Measurements from ENCODE around the gene AIFM3.

The AIFM3 gene

GRCh38 chr22:20955548-20955947 is 11.5 kb upstream of the AIFM3 start:
- H3K4me1 Mint-ChIP-seq = peaks cover 32% of the 10 kb centered on the region
- H3K27me3 Mint-ChIP-seq (ENCODE audit: low read depth, poor library complexity) = peaks cover 38% of the 10 kb centered on the region
- no peak for DNase-seq
- TF ChIP-seq CTCF (IDR thresholded peaks at IDR 0.05) = no peak
- no peaks in the 10 kb centered on the region for H3K9me3 Mint-ChIP-seq
- H3K36me3 Mint-ChIP-seq (ENCODE audit: low read depth) = peaks cover 29% of the 10 kb centered on the region
- no peak overlapping the region for H3K27ac Mint-ChIP-seq
- H3K4me3 Mint-ChIP-seq = no peak overlapping the region

GRCh38 chr22:20956258-20957101 is 10.6 kb upstream of the AIFM3 start:
- Mint-ChIP-seq H3K36me3 (ENCODE audit: low read depth) (peaks cover 23% of the 10 kb centered on the region), H3K4me1 (peaks cover 25% of the 10 kb centered on the region), H3K4me3 (peak overlapping the region; percentile 69), H3K9me3 (no peaks in the 10 kb centered on the region), H3K27ac (no peak overlapping the region), H3K27me3 (ENCODE audit: low read depth, poor library complexity) (peaks cover 39% of the 10 kb centered on the region)
- no peak for DNase-seq
- no peak for TF ChIP-seq CTCF (IDR thresholded peaks at IDR 0.05)

- Mint-ChIP-seq H3K4me1 (peaks cover 18% of the 10 kb centered on the region), H3K4me3 (peak overlapping the region; percentile 71), H3K36me3 (ENCODE audit: low read depth) (peaks cover 23% of the 10 kb centered on the region), H3K27me3 (ENCODE audit: low read depth, poor library complexity) (peaks cover 45% of the 10 kb centered on the region), H3K9me3 (no peaks in the 10 kb centered on the region), H3K27ac (no peak overlapping the region)
- DNase-seq = peak; percentile 46
- no peak for TF ChIP-seq CTCF (IDR thresholded peaks at IDR 0.05)
These were observed 9.9 kb upstream of the AIFM3 start for GRCh38 chr22:20957102-20957682.

GRCh38 chr22:20957683-20958431 is 9.2 kb upstream of the AIFM3 start:
- peak; percentile 55 for DNase-seq
- Mint-ChIP-seq H3K36me3 (ENCODE audit: low read depth) (peaks cover 16% of the 10 kb centered on the region), H3K27me3 (ENCODE audit: low read depth, poor library complexity) (peaks cover 48% of the 10 kb centered on the region), H3K27ac (no peak overlapping the region), H3K9me3 (no peaks in the 10 kb centered on the region), H3K4me1 (peaks cover 11% of the 10 kb centered on the region), H3K4me3 (peak overlapping the region; percentile 71)
- no peak for TF ChIP-seq CTCF (IDR thresholded peaks at IDR 0.05)

GRCh38 chr22:20959578-20960461 is 7.2 kb upstream of the AIFM3 start:
- H3K4me3 Mint-ChIP-seq = no peak overlapping the region
- H3K4me1 Mint-ChIP-seq = peaks cover 17% of the 10 kb centered on the region
- no peaks in the 10 kb centered on the region for H3K9me3 Mint-ChIP-seq
- H3K27ac Mint-ChIP-seq = no peak overlapping the region
- no peak for TF ChIP-seq CTCF (IDR thresholded peaks at IDR 0.05)
- no peak for DNase-seq
- peaks cover 67% of the 10 kb centered on the region for H3K27me3 Mint-ChIP-seq (ENCODE audit: low read depth, poor library complexity)
- no peaks in the 10 kb centered on the region for H3K36me3 Mint-ChIP-seq (ENCODE audit: low read depth)
